Gastroesophageal sphincter (tissue), 4 donors: Measurements from ENCODE around the gene DAPK1. TPM values are rescaled to one million over a fixed set of nuclear protein-coding genes. Genes with fewer than 3 reads are reported as not detected.

Experiments
- ATAC-seq: fragments of 150-250 bp; one replicate; pipeline ENCODE4 v1.9.1; 2016; ENCODE audit warnings: mild to moderate bottlenecking, moderate library complexity
- H3K27ac ChIP-seq, 4 donors: fragments of 200-600 bp; sonication (generic) in 3 of 4; 1 replicate in 3 of 4; 2 replicates in 1 of 4; pipeline ENCODE4 v1.5.1; 2016 to 2019
- H3K27me3 ChIP-seq: fragments of 200-600 bp; sonication (generic); one replicate; pipeline ENCODE4 v1.5.1; 2019
- H3K36me3 ChIP-seq, 2 donors: fragments of 200-600 bp; sonication (generic); one replicate each; pipeline ENCODE4 v1.5.1; 2019; ENCODE audit warnings: control low read depth in 1 of 2
- H3K4me1 ChIP-seq, 3 donors: fragments of 200-600 bp; sonication (generic); 1 replicate in 2 of 3; 2 replicates in 1 of 3; pipeline ENCODE4 v1.5.1; 2016 to 2019; ENCODE audit warnings: control low read depth in 2 of 3
- H3K4me3 ChIP-seq, 2 donors: fragments of 200-600 bp; sonication (generic); one replicate each; pipeline ENCODE4 v1.5.1; 2019; ENCODE audit warnings: mild to moderate bottlenecking in 1 of 2, moderate library complexity in 1 of 2
- H3K9me3 ChIP-seq, 3 donors: fragments of 200-600 bp; sonication (generic); one replicate each; pipeline ENCODE4 v1.5.1; 2017 to 2019; ENCODE audit warnings: control low read depth in 2 of 3
- EP300 ChIP-seq: sonication (generic); formaldehyde crosslinking; IDR thresholded peaks from one replicate; pipeline ENCODE4 v1.6.1; 2017; ENCODE audit warnings: antibody characterized with exemption, mild to moderate bottlenecking
- POLR2A ChIP-seq, 2 donors: fragments of 450-650 bp; IDR thresholded peaks; one replicate each; pipeline ENCODE4 v1.6.1; 2017; ENCODE audit warnings: antibody characterized with exemption in 2 of 2, mild to moderate bottlenecking in 2 of 2, moderate library complexity in 1 of 2
- POLR2AphosphoS5 ChIP-seq: sonication (generic); formaldehyde crosslinking; IDR thresholded peaks from one replicate; pipeline ENCODE4 v1.6.1; 2017; ENCODE audit warnings: antibody characterized with exemption
- WGBS, 2 donors: methylation state at CpG; one replicate each; pipeline ENCODE4 v1.1.5; 2018; ENCODE audit warnings: low coverage in 1 of 2; 5-methylcytosine and 5-hydroxymethylcytosine counted together
- total RNA-seq, 4 donors: library from RNA; depleted of rRNA; stranded (reverse); fragments of >200 nt; gene quantifications; one replicate each; pipeline ENCODE4 v1.1.0, GENCODE V29; 2016
- TF ChIP-seq, protein P1 (sequence below), 4 experiments: fragments of 200-600 bp in 2 of 4; fragments of 450-650 bp in 2 of 4; sonication (generic) in 1 of 4; IDR thresholded peaks; one replicate each; pipeline ENCODE4 v1.5.1; 2017 to 2019; ENCODE audit warnings: antibody characterized with exemption in 4 of 4, mild to moderate bottlenecking in 2 of 4, moderate library complexity in 2 of 4

The DAPK1 gene
- total RNA-seq, 4 donors from 2014 or later = 52.3 to 119 (median 75.3) TPM

DNA sequence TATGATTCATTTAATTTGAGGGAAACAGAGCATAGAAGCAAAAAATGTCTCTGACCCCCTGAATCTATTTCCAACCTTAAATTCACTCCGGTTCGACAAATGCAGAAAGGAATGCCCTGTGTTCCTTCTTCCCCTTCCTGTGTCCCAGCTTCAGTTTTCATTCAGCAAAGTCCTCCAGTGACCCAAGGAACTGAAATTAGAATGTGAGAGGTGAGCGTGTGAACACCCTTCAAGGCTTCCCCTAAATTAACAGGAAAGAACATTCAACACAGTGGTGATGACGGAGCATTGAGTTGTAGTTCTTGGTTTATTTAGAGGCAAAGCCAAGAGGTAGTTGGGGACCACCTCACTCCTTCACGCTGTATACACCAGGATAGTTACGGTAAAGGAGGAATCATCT, 130.7 kb downstream of the DAPK1 start:
- WGBS, 2 donors = 90 to 92% methylated on average over 3 to 6 of the region's 6 CpGs
- Histone ChIP-seq H3K36me3 (peaks cover 0 to 24% of the 10 kb centered on the region in 2 donors), H3K27ac (no peak overlapping the region), H3K27me3 (no peaks in the 10 kb centered on the region), H3K4me3 (no peak overlapping the region), H3K4me1 (peaks cover 0 to 36% (median 10%) of the 10 kb centered on the region in 3 donors), H3K9me3 (no peaks in the 10 kb centered on the region)
- TF ChIP-seq EP300 (no peak), POLR2A (IDR thresholded peaks at IDR 0.05) (no peak), POLR2AphosphoS5 (no peak)
- TF ChIP-seq, protein P1, sequence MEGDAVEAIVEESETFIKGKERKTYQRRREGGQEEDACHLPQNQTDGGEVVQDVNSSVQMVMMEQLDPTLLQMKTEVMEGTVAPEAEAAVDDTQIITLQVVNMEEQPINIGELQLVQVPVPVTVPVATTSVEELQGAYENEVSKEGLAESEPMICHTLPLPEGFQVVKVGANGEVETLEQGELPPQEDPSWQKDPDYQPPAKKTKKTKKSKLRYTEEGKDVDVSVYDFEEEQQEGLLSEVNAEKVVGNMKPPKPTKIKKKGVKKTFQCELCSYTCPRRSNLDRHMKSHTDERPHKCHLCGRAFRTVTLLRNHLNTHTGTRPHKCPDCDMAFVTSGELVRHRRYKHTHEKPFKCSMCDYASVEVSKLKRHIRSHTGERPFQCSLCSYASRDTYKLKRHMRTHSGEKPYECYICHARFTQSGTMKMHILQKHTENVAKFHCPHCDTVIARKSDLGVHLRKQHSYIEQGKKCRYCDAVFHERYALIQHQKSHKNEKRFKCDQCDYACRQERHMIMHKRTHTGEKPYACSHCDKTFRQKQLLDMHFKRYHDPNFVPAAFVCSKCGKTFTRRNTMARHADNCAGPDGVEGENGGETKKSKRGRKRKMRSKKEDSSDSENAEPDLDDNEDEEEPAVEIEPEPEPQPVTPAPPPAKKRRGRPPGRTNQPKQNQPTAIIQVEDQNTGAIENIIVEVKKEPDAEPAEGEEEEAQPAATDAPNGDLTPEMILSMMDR (IDR thresholded peaks at IDR 0.05) = no peak
- ATAC-seq = no peak

DNA sequence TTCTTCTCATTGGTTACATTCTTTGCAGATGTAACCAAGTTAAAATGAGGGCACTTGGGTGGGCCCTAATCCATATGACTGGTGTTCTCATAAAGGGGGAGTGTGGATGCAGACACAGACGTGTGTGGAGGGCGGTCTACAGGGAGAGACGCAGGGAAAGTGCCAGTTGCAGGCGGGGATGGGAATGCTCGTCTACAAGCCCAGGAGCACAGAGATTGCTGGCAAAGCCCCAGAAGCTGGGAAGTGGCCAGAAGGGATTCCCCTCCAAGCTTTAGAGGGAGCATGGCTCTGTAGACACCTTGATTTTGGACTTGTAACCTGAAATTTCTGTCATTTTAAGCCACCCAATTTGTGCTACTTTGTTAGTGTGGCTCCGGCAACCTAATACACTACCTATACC, 131.4 kb downstream of the DAPK1 start:
- 81 to 93% methylated on average over 1 to 6 of the region's 6 CpGs for WGBS, 2 donors
- Histone ChIP-seq H3K27ac (no peak overlapping the region), H3K27me3 (no peaks in the 10 kb centered on the region), H3K36me3 (peaks cover 0 to 19% of the 10 kb centered on the region in 2 donors), H3K4me1 (peaks cover 0 to 36% (median 10%) of the 10 kb centered on the region in 3 donors), H3K4me3 (no peak overlapping the region), H3K9me3 (no peaks in the 10 kb centered on the region)
- ATAC-seq = no peak
- TF ChIP-seq, protein P1 (IDR thresholded peaks at IDR 0.05) = no peak
- TF ChIP-seq EP300 = no peak
- TF ChIP-seq POLR2AphosphoS5 = no peak
- no peak for TF ChIP-seq POLR2A (IDR thresholded peaks at IDR 0.05)

DNA sequence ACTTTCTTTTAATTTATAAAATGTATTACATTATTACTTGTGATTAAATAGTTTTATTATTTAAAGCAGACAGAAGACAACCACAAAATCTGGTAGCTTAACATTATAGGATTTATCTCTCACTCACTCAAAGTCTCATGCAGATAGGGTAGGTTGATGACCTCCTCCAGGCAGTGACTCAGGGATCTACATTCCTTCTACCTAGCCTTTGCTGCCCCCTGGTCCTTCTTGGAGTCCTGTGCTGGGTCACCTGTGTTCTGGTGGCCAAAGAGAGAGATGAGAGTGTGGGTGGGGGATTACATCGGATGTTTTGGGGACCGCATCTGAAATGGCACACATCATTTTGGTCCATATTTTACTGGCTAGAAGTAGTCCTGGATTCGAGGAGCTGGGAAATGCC, 132.6 kb downstream of the DAPK1 start:
- TF ChIP-seq EP300 (no peak), POLR2A (IDR thresholded peaks at IDR 0.05) (no peak), POLR2AphosphoS5 (no peak)
- TF ChIP-seq, protein P1 (IDR thresholded peaks at IDR 0.05) = no peak
- no peak overlapping the region for H3K27ac ChIP-seq
- 83% methylated on average over 1 of the region's 3 CpGs; no CpG with 5 or more reads in 1 of the 2 donors for WGBS, 2 donors
- H3K36me3 ChIP-seq = peaks cover 0 to 21% of the 10 kb centered on the region in 2 donors
- H3K4me3 ChIP-seq = no peak overlapping the region
- no peaks in the 10 kb centered on the region for H3K27me3 ChIP-seq
- H3K4me1 ChIP-seq = peaks cover 0 to 36% (median 10%) of the 10 kb centered on the region in 3 donors
- no peak for ATAC-seq
- no peaks in the 10 kb centered on the region for H3K9me3 ChIP-seq

DNA sequence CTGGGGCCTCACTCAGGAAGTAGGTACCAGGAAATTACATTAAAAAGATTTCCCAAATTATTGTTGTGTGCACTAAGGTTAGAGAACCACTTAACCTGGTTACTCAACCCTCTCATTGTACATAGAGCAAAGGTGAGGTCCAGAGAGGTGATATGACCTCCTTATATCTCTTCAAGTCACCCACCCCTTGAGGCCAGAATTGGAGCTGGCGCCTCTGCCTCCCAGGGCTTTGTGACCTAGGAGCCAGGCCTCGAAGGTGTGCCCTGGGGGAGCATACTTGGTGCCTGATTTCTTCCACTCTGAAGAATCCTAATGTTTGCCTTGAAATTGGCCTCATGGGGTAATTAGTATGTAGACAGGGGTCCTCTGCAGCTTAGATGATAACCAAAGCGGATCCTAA, 133.2 kb downstream of the DAPK1 start:
- H3K36me3 ChIP-seq = peaks cover 0 to 25% of the 10 kb centered on the region in 2 donors

More for the DNA sequence above, 133.2 kb downstream of the DAPK1 start:
- 87 to 100% methylated on average over 1 to 3 of the region's 3 CpGs for WGBS, 2 donors
- TF ChIP-seq, protein P1 (IDR thresholded peaks at IDR 0.05) = no peak
- TF ChIP-seq EP300 (no peak), POLR2A (IDR thresholded peaks at IDR 0.05) (no peak), POLR2AphosphoS5 (no peak)
- Histone ChIP-seq H3K27me3 (no peaks in the 10 kb centered on the region), H3K27ac (no peak overlapping the region), H3K4me3 (no peak overlapping the region), H3K9me3 (no peaks in the 10 kb centered on the region), H3K4me1 (peaks cover 0 to 36% (median 10%) of the 10 kb centered on the region in 3 donors)
- no peak for ATAC-seq
